Epithelial cell of prostate (primary cell): ENCODE measurements around the gene VWDE.
"Not testable (repeated sequence)": the region's sequence is repeated elsewhere in the genome, so short reads cannot be mapped to it uniquely, and the experiment has no call there.

Source experiments
- DNase-seq: peaks from one replicate; pipeline ENCODE4 v3.0.0-alpha.2; 2011; ENCODE audit warnings: low read depth, low spot score
- H3K27ac ChIP-seq: fragments of 450-650 bp; 2 replicates; pipeline ENCODE4 v1.5.1; 2017; ENCODE audit warnings: mild to moderate bottlenecking

VWDE gene

GRCh38 chr7:12403287-12404181 is at the start of gene VWDE:
VWDE (minus strand) TSS chr7:12403865; CDS start chr7:12403716, 149 bp downstream.
- H3K27ac ChIP-seq, result no peak within 1 kb of the TSS
- no peak for DNase-seq

- not testable (repeated sequence) for DNase-seq, H3K27ac ChIP-seq
These were observed 49.5 kb upstream of the VWDE start for GRCh38 chr7:12453136-12453535.

- no peak overlapping the region for H3K27ac ChIP-seq
- DNase-seq, result no peak
These were observed 47.0 kb upstream of the VWDE start for GRCh38 chr7:12450615-12451014.

- DNase-seq, result no peak
- no peak overlapping the region for H3K27ac ChIP-seq
These were observed 41.1 kb upstream of the VWDE start for GRCh38 chr7:12444785-12445184.

- no peak overlapping the region for H3K27ac ChIP-seq
- no peak for DNase-seq
These were observed 36.6 kb upstream of the VWDE start for GRCh38 chr7:12440229-12440628.

GRCh38 chr7:12436896-12437535 is 33.4 kb upstream of the VWDE start:
- no peak overlapping the region for H3K27ac ChIP-seq
- DNase-seq, result no peak

- no peak overlapping the region for H3K27ac ChIP-seq
- DNase-seq, result no peak
These were observed 32.5 kb upstream of the VWDE start for GRCh38 chr7:12436126-12436525.

- H3K27ac ChIP-seq, result no peak overlapping the region
- DNase-seq, result no peak
These were observed 30.5 kb upstream of the VWDE start for GRCh38 chr7:12434012-12434642.

- H3K27ac ChIP-seq, result no peak overlapping the region
- DNase-seq, result no peak
These were observed 28.4 kb upstream of the VWDE start for GRCh38 chr7:12431886-12432556.

- no peak overlapping the region for H3K27ac ChIP-seq
- no peak for DNase-seq
These were observed 21.6 kb upstream of the VWDE start for GRCh38 chr7:12425311-12425710.

GRCh38 chr7:12423997-12424745 is 20.5 kb upstream of the VWDE start:
- H3K27ac ChIP-seq, result peak overlapping the region; percentile 56
- DNase-seq, result no peak

- peak overlapping the region; percentile 56 for H3K27ac ChIP-seq
- DNase-seq, result no peak
These were observed 19.8 kb upstream of the VWDE start for GRCh38 chr7:12423355-12423996.

GRCh38 chr7:12422554-12423320 is 19.1 kb upstream of the VWDE start:
- DNase-seq, result no peak

GRCh38 chr7:12418452-12418851 is 14.8 kb upstream of the VWDE start:
- no peak for DNase-seq

More at GRCh38 chr7:12422554-12423320, 19.1 kb upstream of the VWDE start:
- H3K27ac ChIP-seq, result peak overlapping the region; percentile 56

GRCh38 chr7:12415072-12415471 is 11.4 kb upstream of the VWDE start:
- no peak overlapping the region for H3K27ac ChIP-seq

More at GRCh38 chr7:12418452-12418851, 14.8 kb upstream of the VWDE start:
- no peak overlapping the region for H3K27ac ChIP-seq

GRCh38 chr7:12412407-12412806 is 8.7 kb upstream of the VWDE start:
- no peak for DNase-seq
- H3K27ac ChIP-seq, result no peak overlapping the region

More at GRCh38 chr7:12415072-12415471, 11.4 kb upstream of the VWDE start:
- no peak for DNase-seq

GRCh38 chr7:12410523-12410922 is 6.9 kb upstream of the VWDE start:
- no peak overlapping the region for H3K27ac ChIP-seq
- DNase-seq, result no peak

- no peak overlapping the region for H3K27ac ChIP-seq
- no peak for DNase-seq
These were observed 5.5 kb upstream of the VWDE start for GRCh38 chr7:12409097-12409711.
